Fibroblast of skin of scalp (primary cell): ENCODE data around the gene USP21.

ENCODE experiments used
- DNase-seq: peaks from one replicate; pipeline ENCODE4 v3.0.0-alpha.2; 2013

Gene USP21

GRCh38 chr1:161133220-161133740 lies 26.0 kb upstream of the USP21 start:
- DNase-seq = no peak

GRCh38 chr1:161137881-161138280 lies 21.4 kb upstream of the USP21 start:
- DNase-seq = no peak

GRCh38 chr1:161138431-161138830 lies 20.9 kb upstream of the USP21 start:
- DNase-seq = no peak

GRCh38 chr1:161139766-161140165 lies 19.5 kb upstream of the USP21 start:
- DNase-seq = peak; percentile 51

- no peak for DNase-seq
Measured at GRCh38 chr1:161140755-161141400, 18.4 kb upstream of the USP21 start.

GRCh38 chr1:161145832-161146231 lies 13.5 kb upstream of the USP21 start:
- no peak for DNase-seq

GRCh38 chr1:161153176-161153575 lies 6.1 kb upstream of the USP21 start:
- DNase-seq = no peak

- peak; percentile 89 for DNase-seq
Measured at GRCh38 chr1:161153682-161154337, 5.5 kb upstream of the USP21 start, which contains the start of gene UFC1. Gene UFC1 (plus strand): TSS chr1:161153978. CDS start chr1:161153998, 20 bp downstream.

GRCh38 chr1:161157867-161158266 lies 1.4 kb upstream of the USP21 start:
- DNase-seq = no peak

- DNase-seq = no peak
Measured at GRCh38 chr1:161158316-161159010, 837 bp upstream of the USP21 start.

GRCh38 chr1:161159913-161160243 lies 578 bp downstream of the USP21 start:
- no peak for DNase-seq

- DNase-seq = no peak
Measured at GRCh38 chr1:161160671-161161145, 1.4 kb downstream of the USP21 start.

- no peak for DNase-seq
Measured at GRCh38 chr1:161161652-161162051, 2.4 kb downstream of the USP21 start.

GRCh38 chr1:161162052-161162451 lies 2.8 kb downstream of the USP21 start:
- DNase-seq = no peak

GRCh38 chr1:161162806-161163205 lies 3.5 kb downstream of the USP21 start:
- DNase-seq = no peak

- DNase-seq = no peak
Measured at GRCh38 chr1:161163793-161164192, 4.5 kb downstream of the USP21 start.

- DNase-seq = no peak
Measured at GRCh38 chr1:161164901-161165610, 5.8 kb downstream of the USP21 start.

- DNase-seq = peak; percentile 97
Measured at GRCh38 chr1:161165742-161166668, 6.7 kb downstream of the USP21 start, which contains the start of gene PPOX. Gene PPOX (plus strand): TSS chr1:161166426. CDS start chr1:161166848, 422 bp downstream.

- DNase-seq = no peak
Measured at GRCh38 chr1:161166669-161167548, 7.6 kb downstream of the USP21 start.

GRCh38 chr1:161168906-161169305 lies 9.6 kb downstream of the USP21 start:
- DNase-seq = no peak
